ENCODE data around the gene TRIM4. TPM values are rescaled to one million over a fixed set of nuclear protein-coding genes. Genes with fewer than 3 reads are reported as not detected.

Gene TRIM4
- total RNA-seq, 1 donor from 2014 or later = 8.9 TPM

GRCh38 chr7:99899830-99900519, 19.4 kb downstream of the TRIM4 start:
- no peak overlapping the region for H3K27ac Mint-ChIP-seq (ENCODE audit: unreplicated experiment)
- no peaks in the 10 kb centered on the region for H3K9me3 Mint-ChIP-seq
- no peaks in the 10 kb centered on the region for H3K4me1 Mint-ChIP-seq
- TF ChIP-seq, protein P1, sequence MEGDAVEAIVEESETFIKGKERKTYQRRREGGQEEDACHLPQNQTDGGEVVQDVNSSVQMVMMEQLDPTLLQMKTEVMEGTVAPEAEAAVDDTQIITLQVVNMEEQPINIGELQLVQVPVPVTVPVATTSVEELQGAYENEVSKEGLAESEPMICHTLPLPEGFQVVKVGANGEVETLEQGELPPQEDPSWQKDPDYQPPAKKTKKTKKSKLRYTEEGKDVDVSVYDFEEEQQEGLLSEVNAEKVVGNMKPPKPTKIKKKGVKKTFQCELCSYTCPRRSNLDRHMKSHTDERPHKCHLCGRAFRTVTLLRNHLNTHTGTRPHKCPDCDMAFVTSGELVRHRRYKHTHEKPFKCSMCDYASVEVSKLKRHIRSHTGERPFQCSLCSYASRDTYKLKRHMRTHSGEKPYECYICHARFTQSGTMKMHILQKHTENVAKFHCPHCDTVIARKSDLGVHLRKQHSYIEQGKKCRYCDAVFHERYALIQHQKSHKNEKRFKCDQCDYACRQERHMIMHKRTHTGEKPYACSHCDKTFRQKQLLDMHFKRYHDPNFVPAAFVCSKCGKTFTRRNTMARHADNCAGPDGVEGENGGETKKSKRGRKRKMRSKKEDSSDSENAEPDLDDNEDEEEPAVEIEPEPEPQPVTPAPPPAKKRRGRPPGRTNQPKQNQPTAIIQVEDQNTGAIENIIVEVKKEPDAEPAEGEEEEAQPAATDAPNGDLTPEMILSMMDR (conservative IDR thresholded peaks at IDR 0.05) = no peak
- peaks cover 13% of the 10 kb centered on the region for H3K36me3 Mint-ChIP-seq (ENCODE audit: low read depth)
- no peak for DNase-seq (ENCODE audit: low read depth, low spot score)
- no peak overlapping the region for H3K4me3 Mint-ChIP-seq
- peaks cover 26% of the 10 kb centered on the region for H3K27me3 Mint-ChIP-seq (ENCODE audit: low read depth)

- no peak for DNase-seq (ENCODE audit: low read depth, low spot score)
- Mint-ChIP-seq H3K4me1 (no peaks in the 10 kb centered on the region), H3K27ac (ENCODE audit: unreplicated experiment) (no peak overlapping the region), H3K4me3 (no peak overlapping the region), H3K27me3 (ENCODE audit: low read depth) (peaks cover 23% of the 10 kb centered on the region), H3K36me3 (ENCODE audit: low read depth) (peaks cover 13% of the 10 kb centered on the region), H3K9me3 (no peaks in the 10 kb centered on the region)
- TF ChIP-seq, protein P1 (conservative IDR thresholded peaks at IDR 0.05) = no peak
Observed at GRCh38 chr7:99898836-99899235, 20.5 kb downstream of the TRIM4 start.

GRCh38 chr7:99898023-99898357, 21.3 kb downstream of the TRIM4 start:
- Mint-ChIP-seq H3K27ac (ENCODE audit: unreplicated experiment) (no peak overlapping the region), H3K27me3 (ENCODE audit: low read depth) (peaks cover 20% of the 10 kb centered on the region), H3K4me1 (no peaks in the 10 kb centered on the region), H3K4me3 (no peak overlapping the region), H3K9me3 (no peaks in the 10 kb centered on the region), H3K36me3 (ENCODE audit: low read depth) (peaks cover 18% of the 10 kb centered on the region)
- DNase-seq (ENCODE audit: low read depth, low spot score) = no peak
- TF ChIP-seq, protein P1 (conservative IDR thresholded peaks at IDR 0.05) = no peak

DNA sequence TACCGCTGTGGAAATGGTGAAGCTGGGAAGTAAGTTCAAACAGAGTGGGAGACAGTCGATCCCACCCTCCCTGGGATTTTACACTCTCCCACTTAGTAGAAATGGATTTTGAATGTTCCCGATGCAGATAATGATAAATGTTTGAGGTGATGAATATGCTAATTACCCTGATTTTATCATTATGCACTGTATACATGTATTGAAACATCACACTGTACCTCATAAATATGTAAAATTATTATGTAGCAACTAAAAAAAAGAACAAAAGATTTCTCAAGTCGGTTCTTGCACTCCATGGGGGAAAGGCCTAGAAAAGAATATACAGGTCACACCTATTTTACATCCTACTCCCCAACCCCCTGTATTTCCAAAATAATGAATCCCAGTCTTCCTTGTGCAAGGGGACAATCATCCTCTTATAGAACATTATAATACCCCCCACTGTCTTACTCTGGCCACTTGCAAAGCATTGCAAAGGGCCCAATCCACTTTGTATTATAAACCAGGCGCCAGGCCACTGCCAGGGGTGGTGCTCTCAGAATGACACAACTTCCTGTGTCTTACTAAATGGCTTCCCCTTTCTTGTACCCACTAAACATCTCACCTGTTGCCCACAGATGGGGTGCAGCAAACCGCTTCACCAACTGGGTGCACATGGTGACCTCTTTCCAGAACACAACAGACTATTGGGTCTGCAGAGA, 21.9 kb downstream of the TRIM4 start:
- no peaks in the 10 kb centered on the region for H3K9me3 Mint-ChIP-seq
- peaks cover 18% of the 10 kb centered on the region for H3K36me3 Mint-ChIP-seq (ENCODE audit: low read depth)
- H3K27ac Mint-ChIP-seq (ENCODE audit: unreplicated experiment) = no peak overlapping the region
- peaks cover 15% of the 10 kb centered on the region for H3K27me3 Mint-ChIP-seq (ENCODE audit: low read depth)
- no peaks in the 10 kb centered on the region for H3K4me1 Mint-ChIP-seq
- no peak for DNase-seq (ENCODE audit: low read depth, low spot score)
- no peak overlapping the region for H3K4me3 Mint-ChIP-seq
- TF ChIP-seq, protein P1 (conservative IDR thresholded peaks at IDR 0.05) = no peak

- no peak overlapping the region for H3K27ac Mint-ChIP-seq (ENCODE audit: unreplicated experiment)
- H3K36me3 Mint-ChIP-seq (ENCODE audit: low read depth) = peaks cover 20% of the 10 kb centered on the region
- TF ChIP-seq, protein P1 (conservative IDR thresholded peaks at IDR 0.05) = no peak
- no peak overlapping the region for H3K4me3 Mint-ChIP-seq
- DNase-seq (ENCODE audit: low read depth, low spot score) = no peak
- H3K4me1 Mint-ChIP-seq = no peaks in the 10 kb centered on the region
- H3K9me3 Mint-ChIP-seq = peaks cover 7% of the 10 kb centered on the region
- peaks cover 23% of the 10 kb centered on the region for H3K27me3 Mint-ChIP-seq (ENCODE audit: low read depth)
Observed at GRCh38 chr7:99894738-99895137, 24.6 kb downstream of the TRIM4 start.

Data from neural crest cell (in vitro differentiated cells).